Measurements from ENCODE around the gene KIF16B.

KIF16B gene

GRCh38 chr20:16479666-16480065, 93.6 kb downstream of the KIF16B start:
- Histone ChIP-seq H3K9ac (no peak overlapping the region), H2AFZ (no peak overlapping the region), H3K4me1 (peaks cover 13% of the 10 kb centered on the region), H3K4me3 (ENCODE audit: low read depth, low read length) (no peak overlapping the region), H3K27me3 (ENCODE audit: control insufficient read depth, insufficient read depth, low read length) (no peaks in the 10 kb centered on the region), H3K4me2 (ENCODE audit: low read length) (no peak overlapping the region), H3K79me2 (no peaks in the 10 kb centered on the region), H3K36me3 (ENCODE audit: control insufficient read depth, insufficient read depth, low read length) (no peaks in the 10 kb centered on the region), H3K27ac (no peak overlapping the region), H3K9me3 (ENCODE audit: control insufficient read depth, low read length) (no peaks in the 10 kb centered on the region)
- TF ChIP-seq CTCF (IDR thresholded peaks at IDR 0.05) = no peak

GRCh38 chr20:16477632-16478031, 95.6 kb downstream of the KIF16B start:
- H3K4me2 ChIP-seq (ENCODE audit: low read length) = no peak overlapping the region
- peaks cover 1% of the 10 kb centered on the region for H3K79me2 ChIP-seq
- H3K9me3 ChIP-seq (ENCODE audit: control insufficient read depth, low read length) = no peaks in the 10 kb centered on the region
- no peak overlapping the region for H2AFZ ChIP-seq
- no peak overlapping the region for H3K4me3 ChIP-seq (ENCODE audit: low read depth, low read length)
- H3K27ac ChIP-seq = no peak overlapping the region
- no peaks in the 10 kb centered on the region for H3K36me3 ChIP-seq (ENCODE audit: control insufficient read depth, insufficient read depth, low read length)
- TF ChIP-seq CTCF (IDR thresholded peaks at IDR 0.05) = no peak
- no peak overlapping the region for H3K9ac ChIP-seq
- peaks cover 29% of the 10 kb centered on the region for H3K4me1 ChIP-seq
- H3K27me3 ChIP-seq (ENCODE audit: control insufficient read depth, insufficient read depth, low read length) = no peaks in the 10 kb centered on the region

- TF ChIP-seq CTCF (IDR thresholded peaks at IDR 0.05) = peak; percentile 82
- Histone ChIP-seq H3K27me3 (ENCODE audit: control insufficient read depth, insufficient read depth, low read length) (no peaks in the 10 kb centered on the region), H3K9ac (no peak overlapping the region), H3K4me3 (ENCODE audit: low read depth, low read length) (no peak overlapping the region), H3K4me2 (ENCODE audit: low read length) (peak overlapping the region; percentile 2), H3K9me3 (ENCODE audit: control insufficient read depth, low read length) (no peaks in the 10 kb centered on the region), H3K27ac (peak overlapping the region; percentile 79), H3K79me2 (peaks cover 5% of the 10 kb centered on the region), H2AFZ (no peak overlapping the region), H3K36me3 (ENCODE audit: control insufficient read depth, insufficient read depth, low read length) (no peaks in the 10 kb centered on the region), H3K4me1 (peaks cover 42% of the 10 kb centered on the region)
Observed at GRCh38 chr20:16476032-16476431, 97.2 kb downstream of the KIF16B start.

GRCh38 chr20:16475225-16475624, 98.0 kb downstream of the KIF16B start:
- H3K4me3 ChIP-seq (ENCODE audit: low read depth, low read length) = no peak overlapping the region
- peaks cover 42% of the 10 kb centered on the region for H3K4me1 ChIP-seq
- H3K9ac ChIP-seq = no peak overlapping the region
- no peaks in the 10 kb centered on the region for H3K36me3 ChIP-seq (ENCODE audit: control insufficient read depth, insufficient read depth, low read length)
- H3K27me3 ChIP-seq (ENCODE audit: control insufficient read depth, insufficient read depth, low read length) = no peaks in the 10 kb centered on the region
- no peaks in the 10 kb centered on the region for H3K9me3 ChIP-seq (ENCODE audit: control insufficient read depth, low read length)
- peak overlapping the region; percentile 79 for H3K27ac ChIP-seq
- H3K79me2 ChIP-seq = peaks cover 5% of the 10 kb centered on the region
- H3K4me2 ChIP-seq (ENCODE audit: low read length) = peak overlapping the region; percentile 2
- TF ChIP-seq CTCF (IDR thresholded peaks at IDR 0.05) = no peak
- peak overlapping the region; percentile 4 for H2AFZ ChIP-seq

DNA sequence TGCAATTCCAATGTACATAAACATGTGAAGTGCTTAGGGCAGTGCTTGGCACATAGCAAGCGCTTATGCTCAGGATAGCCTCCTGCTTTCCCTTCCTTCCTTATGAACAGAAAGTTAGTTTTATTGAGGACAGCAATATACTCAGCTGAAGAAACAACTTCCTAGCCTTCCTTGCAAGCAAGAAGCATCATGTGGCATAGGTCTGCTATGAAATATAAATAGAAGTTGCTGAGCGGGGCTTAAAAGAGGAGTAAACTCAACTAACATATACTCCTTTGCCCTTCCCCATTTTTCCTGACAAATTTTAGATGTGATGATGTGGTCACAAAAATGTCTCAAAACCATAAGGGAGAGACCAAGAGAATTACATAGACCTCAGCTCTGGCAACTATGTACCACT, 98.9 kb downstream of the KIF16B start:
- H3K36me3 ChIP-seq (ENCODE audit: control insufficient read depth, insufficient read depth, low read length) = no peaks in the 10 kb centered on the region
- H3K4me3 ChIP-seq (ENCODE audit: low read depth, low read length) = no peak overlapping the region
- H3K27ac ChIP-seq = peak overlapping the region; percentile 79
- TF ChIP-seq CTCF (IDR thresholded peaks at IDR 0.05) = no peak
- H3K9ac ChIP-seq = no peak overlapping the region
- H3K27me3 ChIP-seq (ENCODE audit: control insufficient read depth, insufficient read depth, low read length) = no peaks in the 10 kb centered on the region
- peaks cover 5% of the 10 kb centered on the region for H3K79me2 ChIP-seq
- no peak overlapping the region for H2AFZ ChIP-seq
- H3K4me1 ChIP-seq = peaks cover 42% of the 10 kb centered on the region
- H3K4me2 ChIP-seq (ENCODE audit: low read length) = no peak overlapping the region
- H3K9me3 ChIP-seq (ENCODE audit: control insufficient read depth, low read length) = no peaks in the 10 kb centered on the region

All from parathyroid adenoma (tissue), 2 donors.